Peyer's patch (tissue), 4 donors: ENCODE data around the gene RPS18. TPM values are rescaled to one million over a fixed set of nuclear protein-coding genes. Genes with fewer than 3 reads are reported as not detected.

ENCODE experiments used
- DNase-seq, 3 donors: peaks; one replicate each; pipeline ENCODE4 v3.0.0-alpha.2; 2017 to 2019
- H3K27ac ChIP-seq, 4 donors: fragments of 200-600 bp; sonication (generic); one replicate each; pipeline ENCODE4 v1.5.1; 2016 to 2019
- H3K27me3 ChIP-seq, 2 donors: fragments of 200-600 bp; sonication (generic); one replicate each; pipeline ENCODE4 v1.5.1; 2019
- H3K36me3 ChIP-seq, 3 donors: fragments of 200-600 bp; sonication (generic); one replicate each; pipeline ENCODE4 v1.5.1; 2016 to 2019
- H3K4me1 ChIP-seq, 4 donors: fragments of 200-600 bp; sonication (generic); one replicate each; pipeline ENCODE4 v1.5.1; 2016 to 2019
- H3K4me3 ChIP-seq, 4 donors: fragments of 200-600 bp; sonication (generic); 1 replicate in 3 of 4; 2 replicates in 1 of 4; pipeline ENCODE4 v1.5.1; 2016 to 2019; ENCODE audit warnings: mild to moderate bottlenecking in 1 of 4
- H3K9me3 ChIP-seq, 4 donors: fragments of 200-600 bp; sonication (generic); one replicate each; pipeline ENCODE4 v1.5.1; 2016 to 2019; ENCODE audit warnings: mild to moderate bottlenecking in 1 of 4
- CTCF ChIP-seq, 6 experiments: fragments of 450-650 bp in 4 of 6; fragments of 200-600 bp in 2 of 6; sonication (generic) in 1 of 6; IDR thresholded peaks; one replicate each; pipeline ENCODE4 v1.5.1; 2017 to 2019; ENCODE audit warnings: antibody characterized with exemption in 6 of 6, mild to moderate bottlenecking in 3 of 6, moderate library complexity in 1 of 6
- POLR2A ChIP-seq, 2 donors: fragments of 450-650 bp; IDR thresholded peaks; one replicate each; pipeline ENCODE4 v1.5.1; 2017; ENCODE audit warnings: antibody characterized with exemption in 2 of 2, mild to moderate bottlenecking in 2 of 2, moderate library complexity in 2 of 2
- total RNA-seq, 4 donors: library from RNA; depleted of rRNA; stranded (reverse); fragments of >200 nt; gene quantifications; one replicate each; pipeline ENCODE4 v1.1.0, GENCODE V29; 2016

RPS18 gene
- total RNA-seq, 4 donors from 2014 or later = 697 to 1,875 (median 903) TPM

GRCh38 chr6:33320315-33321181, 48.7 kb downstream of the RPS18 start:
- H3K27me3 ChIP-seq = no peaks in the 10 kb centered on the region
- H3K4me3 ChIP-seq = no peak overlapping the region
- peaks cover 0 to 29% (median 0%) of the 10 kb centered on the region in 3 donors for H3K36me3 ChIP-seq
- peaks cover 0 to 64% (median 20%) of the 10 kb centered on the region in 4 donors for H3K4me1 ChIP-seq
- no peak for TF ChIP-seq CTCF (IDR thresholded peaks at IDR 0.05)
- TF ChIP-seq POLR2A (IDR thresholded peaks at IDR 0.05) = no peak
- H3K27ac ChIP-seq = peak overlapping the region in 3 of 4 donors; percentile 10 to 42 (median 19)
- DNase-seq = no peak
- H3K9me3 ChIP-seq = no peaks in the 10 kb centered on the region

DNA sequence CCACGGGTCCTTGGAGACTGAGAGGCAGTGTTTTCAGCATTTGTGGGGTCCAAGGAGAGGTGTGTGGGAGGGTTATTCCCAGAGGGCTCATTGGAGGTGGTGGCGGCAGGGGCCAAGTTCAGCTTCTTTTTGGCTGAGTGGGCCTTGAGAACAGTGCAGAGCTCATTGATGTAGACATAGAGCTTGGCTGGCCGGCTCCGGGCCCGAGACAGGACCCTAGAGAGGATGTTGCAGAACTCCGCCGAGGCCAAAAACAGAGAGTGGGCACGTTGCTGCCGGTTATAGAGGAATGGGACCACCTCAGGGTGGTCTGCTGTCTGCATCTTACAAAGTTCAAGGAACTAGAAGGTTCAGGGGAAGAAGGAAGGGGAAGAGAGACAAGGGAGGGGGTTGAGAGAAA, 49.4 kb downstream of the RPS18 start:
- TF ChIP-seq CTCF (IDR thresholded peaks at IDR 0.05) (no peak), POLR2A (IDR thresholded peaks at IDR 0.05) (no peak)
- Histone ChIP-seq H3K4me1 (peaks cover 0 to 60% (median 19%) of the 10 kb centered on the region in 4 donors), H3K27ac (peak overlapping the region in 3 of 4 donors; percentile 10 to 92 (median 91))

GRCh38 chr6:33323623-33323948, 51.7 kb downstream of the RPS18 start:
- Histone ChIP-seq H3K9me3 (no peaks in the 10 kb centered on the region), H3K27me3 (no peaks in the 10 kb centered on the region), H3K4me1 (peaks cover 0 to 45% (median 15%) of the 10 kb centered on the region in 4 donors), H3K27ac (peak overlapping the region; percentile 84 to 98 (median 92)), H3K4me3 (peak overlapping the region; percentile 63 to 94 (median 76)), H3K36me3 (peaks cover 0 to 29% (median 0%) of the 10 kb centered on the region in 3 donors)
- DNase-seq = peak in 2 of 3 donors; percentile 54 to 55
- TF ChIP-seq CTCF (IDR thresholded peaks at IDR 0.05) (no peak), POLR2A (IDR thresholded peaks at IDR 0.05) (no peak)

More for the DNA sequence above, 49.4 kb downstream of the RPS18 start:
- no peaks in the 10 kb centered on the region for H3K9me3 ChIP-seq
- DNase-seq = no peak
- H3K4me3 ChIP-seq = peak overlapping the region in 3 of 4 donors; percentile 71 to 94 (median 80)
- H3K36me3 ChIP-seq = peaks cover 0 to 29% (median 0%) of the 10 kb centered on the region in 3 donors
- no peaks in the 10 kb centered on the region for H3K27me3 ChIP-seq

DNA sequence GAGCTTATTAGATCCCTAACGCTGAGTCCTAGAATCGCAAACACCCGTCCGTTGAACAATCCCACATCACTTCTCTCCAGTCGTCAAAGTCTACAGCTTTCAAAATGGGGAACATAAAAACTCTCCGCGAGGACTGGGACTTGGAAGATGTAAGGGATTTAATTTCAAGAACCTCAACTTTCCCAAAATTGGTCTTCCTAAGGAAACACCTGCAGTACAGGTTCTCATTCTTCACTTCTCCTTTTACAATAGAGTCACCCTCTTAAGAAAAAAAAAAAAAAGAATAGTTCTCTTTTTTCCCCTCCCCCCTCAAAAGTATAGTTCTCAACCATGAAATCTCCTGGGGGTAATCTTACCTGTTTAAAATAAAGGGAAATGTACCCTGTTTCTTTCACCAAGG, 52.2 kb downstream of the RPS18 start:
- Histone ChIP-seq H3K9me3 (no peaks in the 10 kb centered on the region), H3K4me1 (peaks cover 0 to 40% (median 15%) of the 10 kb centered on the region in 4 donors), H3K36me3 (peaks cover 0 to 23% (median 0%) of the 10 kb centered on the region in 3 donors), H3K4me3 (peak overlapping the region; percentile 63 to 94 (median 76)), H3K27me3 (no peaks in the 10 kb centered on the region), H3K27ac (peak overlapping the region; percentile 84 to 98 (median 92))
- DNase-seq = no peak
- TF ChIP-seq POLR2A (IDR thresholded peaks at IDR 0.05) (no peak), CTCF (IDR thresholded peaks at IDR 0.05) (no peak)

Other genes starting within 250 kb of the RPS18 start
- 10 to 100 TPM; 14.6 to 70.1 (median 50.4) TPM for gene HLA-DPA1, start 198.4 kb upstream of the RPS18 start, total RNA-seq
- gene HLA-DPB1, start 196.1 kb upstream of the RPS18 start, total RNA-seq = 100 to 1,000 TPM in 1 of 4 donors, 10 to 100 TPM in 2, 1 to 10 TPM in 1; 9.5 to 104 (median 19.7) TPM
- gene COL11A2, start 79.6 kb upstream of the RPS18 start, total RNA-seq = 1 to 10 TPM in 1 of 4 donors, under 1 TPM in 2, not detected in 1; 0.18 to 2.5 (median 0.54) TPM
- 10 to 100 TPM; 23.1 to 56.7 (median 36.6) TPM for gene RXRB, start 71.4 kb upstream of the RPS18 start, total RNA-seq
- gene SLC39A7, start 71.2 kb upstream of the RPS18 start, total RNA-seq = 10 to 100 TPM; 33.8 to 99.0 (median 55.0) TPM
- 10 to 100 TPM; 26.4 to 58.0 (median 44.0) TPM for gene HSD17B8, start 67.4 kb upstream of the RPS18 start, total RNA-seq
- 10 to 100 TPM; 18.2 to 38.0 (median 20.7) TPM for gene RING1, start 63.6 kb upstream of the RPS18 start, total RNA-seq
- 100 to 1,000 TPM in 2 of 4 donors, 10 to 100 TPM in 2; 56.7 to 132 (median 95.8) TPM for gene VPS52, start 199 bp upstream of the RPS18 start, total RNA-seq
- 10 to 100 TPM in 3 of 4 donors, 1 to 10 TPM in 1; 8.3 to 33.1 (median 28.5) TPM for gene B3GALT4, start 5.0 kb downstream of the RPS18 start, total RNA-seq
- 100 to 1,000 TPM in 1 of 4 donors, 10 to 100 TPM in 3; 22.1 to 102 (median 34.3) TPM for gene WDR46, start 17.2 kb downstream of the RPS18 start, total RNA-seq
- gene PFDN6, start 17.5 kb downstream of the RPS18 start, total RNA-seq = 10 to 100 TPM; 12.4 to 24.8 (median 14.4) TPM
- gene RGL2, start 26.9 kb downstream of the RPS18 start, total RNA-seq = 10 to 100 TPM; 15.4 to 89.1 (median 39.4) TPM
- gene TAPBP, start 42.0 kb downstream of the RPS18 start, total RNA-seq = 100 to 1,000 TPM in 3 of 4 donors, 10 to 100 TPM in 1; 73.4 to 324 (median 204) TPM
- gene ZBTB22, start 45.7 kb downstream of the RPS18 start, total RNA-seq = 10 to 100 TPM; 11.6 to 27.6 (median 20.2) TPM
- 10 to 100 TPM; 40.1 to 86.6 (median 45.9) TPM for gene DAXX, start 50.9 kb downstream of the RPS18 start, total RNA-seq
- gene KIFC1, start 119.7 kb downstream of the RPS18 start, total RNA-seq = 10 to 100 TPM; 10.9 to 28.1 (median 18.3) TPM
- 10 to 100 TPM; 46.8 to 86.1 (median 77.3) TPM for gene PHF1, start 138.9 kb downstream of the RPS18 start, total RNA-seq
- gene CUTA, start 146.0 kb downstream of the RPS18 start, total RNA-seq = 100 to 1,000 TPM in 2 of 4 donors, 10 to 100 TPM in 2; 43.7 to 134 (median 96.2) TPM
- gene SYNGAP1, start 148.0 kb downstream of the RPS18 start, total RNA-seq = 10 to 100 TPM in 3 of 4 donors, 1 to 10 TPM in 1; 5.4 to 42.1 (median 15.0) TPM
- gene ZBTB9, start 182.5 kb downstream of the RPS18 start, total RNA-seq = 1 to 10 TPM in 2 of 4 donors, under 1 TPM in 1, not detected in 1; 0.70 to 5.0 (median 2.6) TPM